Adrenal gland (tissue), 5 donors: Measurements from ENCODE around the gene EXD3.

Source experiments
- CTCF ChIP-seq, 6 experiments: fragments of 450-650 bp in 4 of 6; fragments of 200-600 bp in 2 of 6; sonication (generic) in 1 of 6; IDR thresholded peaks; 1 replicate in 5 of 6; 2 replicates in 1 of 6; pipeline versions ENCODE4 v1.5.1 to v1.8.0; 2016 to 2021; ENCODE audit warnings: antibody characterized with exemption in 6 of 6, mild to moderate bottlenecking in 2 of 6, moderate library complexity in 1 of 6
- POLR2A ChIP-seq, 2 donors: fragments of 450-650 bp; IDR thresholded peaks; one replicate each; pipeline ENCODE4 v1.6.1; 2017; ENCODE audit warnings: antibody characterized with exemption in 2 of 2, mild to moderate bottlenecking in 2 of 2, moderate library complexity in 1 of 2
- donor health status: DM: no; HTN: no; CAD: no.

GRCh38 chr9:137355761-137356365 is 67.1 kb downstream of the EXD3 start:
- TF ChIP-seq CTCF (IDR thresholded peaks at IDR 0.05) (no peak), POLR2A (IDR thresholded peaks at IDR 0.05) (no peak)
